H1 (cell line): Measurements from ENCODE around the gene CSNK2B. TPM values are rescaled to one million over a fixed set of nuclear protein-coding genes. Genes with fewer than 3 reads are reported as not detected.
A peak's percentile ranks its signal among the peaks of the same experiment; 100 is the strongest.

Experiments used
- CTCF ChIA-PET: fragments of 300-600 bp; sonication (Branson Sonifier 250); formaldehyde crosslinking; loops from one replicate; lab custom pipeline; 2021; ENCODE audit not compliant: partially characterized antibody; lab: Charles Lee
- POLR2A ChIA-PET: fragments of 300-600 bp; sonication (Branson Sonifier 250); formaldehyde crosslinking; loops from one replicate; lab custom pipeline; 2021; ENCODE audit warnings: inconsistent platforms; ENCODE audit not compliant: partially characterized antibody; lab: Charles Lee
- DNase-seq, 2 experiments: peaks; one replicate each; pipeline versions ENCODE4 v3.0.0 to v3.0.0-alpha.2; 2010 to 2022; ENCODE audit warnings: low spot score in 2 of 2, low read depth in 1 of 2, mixed read lengths in 1 of 2
- FAIRE-seq: peaks from 2 replicates; lab custom pipeline; 2011; peaks lifted over from hg19 to GRCh38; lab: Jason Lieb, UNC
- H2AFZ ChIP-seq: 2 replicates; pipeline ENCODE4 v1.8.1; 2012; ENCODE audit warnings: low read length, inconsistent platforms
- H2AK5ac ChIP-seq: 2 replicates; pipeline ENCODE4 v1.6.1; 2013; ENCODE audit warnings: low read depth, low read length
- H2BK120ac ChIP-seq: replicated peaks from 2 replicates; pipeline ENCODE3; 2013; ENCODE audit warnings: low read depth, low read length, inconsistent platforms
- H2BK12ac ChIP-seq: 2 replicates; pipeline ENCODE4 v1.6.1; 2013; ENCODE audit warnings: low read depth, low read length
- H2BK15ac ChIP-seq: 2 replicates; pipeline ENCODE4 v1.6.1; 2013; ENCODE audit warnings: low read length
- H2BK20ac ChIP-seq: 2 replicates; pipeline ENCODE4 v1.6.1; 2013; ENCODE audit warnings: low read length
- H2BK5ac ChIP-seq: 2 replicates; pipeline ENCODE4 v1.6.1; 2013; ENCODE audit warnings: low read depth, low read length
- H3K14ac ChIP-seq: 2 replicates; pipeline ENCODE4 v1.6.1; 2013; ENCODE audit warnings: inconsistent platforms; ENCODE audit not compliant: insufficient read length
- H3K18ac ChIP-seq: 2 replicates; pipeline ENCODE4 v1.6.1; 2013; ENCODE audit warnings: low read length; ENCODE audit errors: extremely low read depth
- H3K23ac ChIP-seq: 2 replicates; pipeline ENCODE4 v1.6.1; 2013; ENCODE audit warnings: inconsistent platforms; ENCODE audit not compliant: insufficient read length
- H3K23me2 ChIP-seq: 2 replicates; pipeline ENCODE4 v1.6.1; 2013; ENCODE audit warnings: low read depth, low read length
- H3K27ac ChIP-seq: 2 replicates; pipeline ENCODE4 v1.6.1; 2011; ENCODE audit warnings: low read depth, low read length, inconsistent platforms
- H3K27me3 ChIP-seq, 4 experiments: replicated peaks in 1 of 4; 1 replicate in 1 of 4; 2 replicates in 3 of 4; pipeline versions ENCODE4 v1.6.1 to v1.8.1; 2011 to 2013; ENCODE audit warnings: low read length in 3 of 4, mild to moderate bottlenecking in 3 of 4, inconsistent platforms in 2 of 4, mixed read lengths in 2 of 4, moderate library complexity in 1 of 4; ENCODE audit not compliant: control insufficient read depth in 3 of 4, insufficient read depth in 3 of 4; ENCODE audit errors: extremely low read depth in 1 of 4
- H3K36me3 ChIP-seq, 4 experiments: 2 replicates each; pipeline versions ENCODE4 v1.6.1 to v1.8.1; 2011 to 2013; ENCODE audit warnings: mild to moderate bottlenecking in 4 of 4, low read length in 3 of 4, moderate library complexity in 2 of 4, control low read depth in 1 of 4, inconsistent platforms in 1 of 4; ENCODE audit not compliant: insufficient read depth in 4 of 4, control insufficient read depth in 2 of 4
- H3K4ac ChIP-seq: replicated peaks from 2 replicates; pipeline ENCODE3; 2013; ENCODE audit warnings: low read length, low read depth, mixed read lengths, inconsistent platforms; ENCODE audit not compliant: insufficient read length
- H3K4me1 ChIP-seq, 4 experiments: replicated peaks in 1 of 4; 1 replicate in 1 of 4; 2 replicates in 3 of 4; pipeline versions ENCODE4 v1.6.1 to v1.8.1; 2011 to 2013; ENCODE audit warnings: low read length in 3 of 4, inconsistent platforms in 2 of 4, mixed read lengths in 1 of 4; ENCODE audit not compliant: insufficient read depth in 4 of 4, control insufficient read depth in 3 of 4
- H3K4me2 ChIP-seq, 2 experiments: 2 replicates each; pipeline versions ENCODE4 v1.6.1 to v1.8.1; 2011 to 2013; ENCODE audit warnings: low read depth in 2 of 2, low read length in 2 of 2, control low read depth in 1 of 2, inconsistent platforms in 1 of 2, mild to moderate bottlenecking in 1 of 2; ENCODE audit not compliant: insufficient read depth in 1 of 2
- H3K4me3 ChIP-seq, 4 experiments: fragments of 200-600, 300-600 bp in 1 of 4; sonication (generic), shearing (Covaris generic), sonication (Bioruptor Twin) in 1 of 4; 2 replicates each; pipeline versions ENCODE4 v1.5.1 to v1.8.1; 2011 to 2016; ENCODE audit warnings: low read length in 4 of 4, low read depth in 3 of 4, control low read depth in 2 of 4, inconsistent platforms in 2 of 4, mild to moderate bottlenecking in 2 of 4, mixed read lengths in 1 of 4, moderate library complexity in 1 of 4; ENCODE audit not compliant: insufficient read depth in 2 of 4; ENCODE audit errors: extremely low read depth in 1 of 4
- H3K56ac ChIP-seq: replicated peaks from 2 replicates; pipeline ENCODE3; 2013; ENCODE audit warnings: low read depth, mild to moderate bottlenecking, mixed read lengths, low read length, inconsistent platforms; ENCODE audit not compliant: insufficient read length
- H3K79me1 ChIP-seq: 2 replicates; pipeline ENCODE4 v1.6.1; 2013; ENCODE audit warnings: low read depth, low read length, control low read depth
- H3K79me2 ChIP-seq, 2 experiments: 2 replicates each; pipeline versions ENCODE4 v1.6.1 to v1.8.1; 2012 to 2013; ENCODE audit warnings: low read length in 2 of 2, mild to moderate bottlenecking in 2 of 2, inconsistent platforms in 1 of 2; ENCODE audit not compliant: insufficient read depth in 2 of 2, control insufficient read depth in 1 of 2
- H3K9ac ChIP-seq, 4 experiments: replicated peaks in 1 of 4; 1 replicate in 1 of 4; 2 replicates in 3 of 4; pipeline versions ENCODE4 v1.6.1 to v1.8.1; 2011 to 2013; ENCODE audit warnings: low read depth in 3 of 4, low read length in 3 of 4, control low read depth in 2 of 4, mild to moderate bottlenecking in 2 of 4, moderate library complexity in 2 of 4, inconsistent platforms in 1 of 4; ENCODE audit errors: extremely low read depth in 1 of 4
- H3K9me3 ChIP-seq, 2 experiments: 2 replicates each; pipeline versions ENCODE4 v1.6.1 to v1.8.1; 2012 to 2013; ENCODE audit warnings: mild to moderate bottlenecking in 2 of 2, moderate library complexity in 2 of 2, control low read depth in 1 of 2, inconsistent platforms in 1 of 2, low read depth in 1 of 2, low read length in 1 of 2, mixed read lengths in 1 of 2; ENCODE audit not compliant: insufficient read depth in 2 of 2
- H4K20me1 ChIP-seq, 2 experiments: replicated peaks in 1 of 2; 2 replicates each; pipeline versions ENCODE3 to v1.8.1; 2011 to 2013; ENCODE audit warnings: inconsistent platforms in 2 of 2, low read length in 2 of 2, mild to moderate bottlenecking in 1 of 2; ENCODE audit not compliant: insufficient read depth in 2 of 2, control insufficient read depth in 1 of 2
- H4K5ac ChIP-seq: 2 replicates; pipeline ENCODE4 v1.6.1; 2013; ENCODE audit warnings: low read length, low read depth, mixed read lengths, inconsistent platforms; ENCODE audit not compliant: insufficient read length
- H4K8ac ChIP-seq: 2 replicates; pipeline ENCODE4 v1.8.0; 2013; ENCODE audit warnings: mild to moderate bottlenecking, moderate library complexity, low read length, inconsistent platforms; ENCODE audit not compliant: insufficient read depth; ENCODE audit errors: extremely low read depth
- H4K91ac ChIP-seq: replicated peaks from 2 replicates; pipeline ENCODE3; 2013; ENCODE audit warnings: low read length, mixed read lengths, inconsistent platforms; ENCODE audit not compliant: insufficient read length
- EP300 ChIP-seq, 2 experiments: IDR thresholded peaks; 1 replicate in 1 of 2; 2 replicates in 1 of 2; pipeline ENCODE4 v1.6.1; 2011 to 2012; ENCODE audit warnings: low read depth in 2 of 2, low read length in 2 of 2, mild to moderate bottlenecking in 2 of 2, borderline replicate concordance in 1 of 2, inconsistent platforms in 1 of 2, moderate library complexity in 1 of 2
- FOSL1 ChIP-seq: IDR thresholded peaks from 2 replicates; pipeline ENCODE4 v1.6.1; 2011; ENCODE audit warnings: mild to moderate bottlenecking, low read depth, low read length, moderate library complexity; ENCODE audit not compliant: insufficient read depth
- KDM5A ChIP-seq: fragments of 200-600 bp; IDR thresholded peaks from 2 replicates; pipeline ENCODE4 v1.7.1; 2012; ENCODE audit warnings: mild to moderate bottlenecking, low read length, inconsistent platforms, mixed read lengths
- WGBS, 2 experiments: shearing (Covaris generic) in 1 of 2; methylation state at CpG; one replicate each; pipeline versions ENCODE4 v1.1.6 to v1.1.7; 2013 to 2015; ENCODE audit warnings: low lambda C conversion rate in 2 of 2, mixed read lengths in 2 of 2, inconsistent platforms in 1 of 2, low coverage in 1 of 2, missing lambda C conversion rate in 1 of 2; ENCODE audit not compliant: insufficient replicate concordance in 2 of 2, insufficient coverage in 1 of 2, insufficient read length in 1 of 2; ENCODE audit errors: extremely low coverage in 1 of 2, missing lambda C conversion rate in 1 of 2; 5-methylcytosine and 5-hydroxymethylcytosine counted together
- polyA plus RNA-seq, 7 experiments: library from polyadenylated mRNA; depleted of rRNA in 3 of 7; stranded (reverse) in 5 of 7; unstranded in 2 of 7; fragments of >200 nt in 5 of 7; fragments of 200-250 nt in 2 of 7; gene quantifications; 1 replicate in 5 of 7; 2 replicates in 1 of 7; 4 replicates in 1 of 7; pipeline versions ENCODE4 v1.2.1 to v1.2.3, GENCODE V29; 2011 to 2013; ENCODE audit warnings: missing spikeins in 2 of 7, mixed read lengths in 2 of 7
- total RNA-seq: library from RNA; stranded (reverse); fragmentation: NEBNext Ultra II Directional; extraction: Animal tissue kit (Norgen Biotek cat#: 25700); gene quantifications from 2 replicates; pipeline ENCODE4 v1.2.1, GENCODE V29; 2021

Gene CSNK2B
- total and polyA plus RNA-seq, 2 of the 8 experiments (the other 6 are each of a cell fraction or from before 2014, with no cell fraction given) = 169 to 208 TPM

- peak within 1 kb of the TSS; percentile 95; the same call in 1 of the 2 replicates for H2BK15ac ChIP-seq
- peak within 1 kb of the TSS; percentile 80; the same call in 1 of the 2 replicates for H2BK20ac ChIP-seq
- H2AK5ac ChIP-seq = no peak within 1 kb of the TSS
- no peak within 1 kb of the TSS for H2BK120ac ChIP-seq
- H3K79me2 ChIP-seq = no peaks in the 10 kb centered on the region
- no peaks in the 10 kb centered on the region for H4K20me1 ChIP-seq
- no peak within 1 kb of the TSS for H3K9ac ChIP-seq
- no peak within 1 kb of the TSS for H3K14ac ChIP-seq
- H3K4me3 ChIP-seq = peak within 1 kb of the TSS in 1 of 4 experiments; percentile 15; a peak in 3 of 8 replicates
- H3K4me1 ChIP-seq = peaks cover 11 to 32% (median 27%) of the 10 kb centered on the region in 4 experiments
- H2AFZ ChIP-seq = peak within 1 kb of the TSS; percentile 94
- TF ChIP-seq EP300 (IDR thresholded peaks at IDR 0.05; ENCODE audit: borderline replicate concordance in 1 of 2, low read depth in 2 of 2, low read length in 2 of 2) (no peak), KDM5A (no peak), FOSL1 (no peak)
- TF ChIP-seq, all 59 proteins: peak for 0
- FAIRE-seq (no peak), DNase-seq (no peak)
- Histone ChIP-seq H3K23me2 (peaks cover 3% of the 10 kb centered on the region; the same call in 1 of the 2 replicates), H3K18ac (peak within 1 kb of the TSS; percentile 81), H3K23ac (no peak within 1 kb of the TSS), H2BK12ac (no peak within 1 kb of the TSS), H2BK5ac (peak within 1 kb of the TSS; percentile 55; the same call in 1 of the 2 replicates), H3K4me2 (peak within 1 kb of the TSS; percentile 51 to 52; a peak in 3 of 4 replicates), H3K36me3 (no peaks in the 10 kb centered on the region), H4K8ac (peak within 1 kb of the TSS; percentile 70; the same call in 1 of the 2 replicates), H4K5ac (peak within 1 kb of the TSS; percentile 38), H3K9me3 (no peaks in the 10 kb centered on the region), H3K56ac (no peak within 1 kb of the TSS), H3K4ac (peak within 1 kb of the TSS; percentile 19), H3K79me1 (no peaks in the 10 kb centered on the region), H3K27me3 (no peaks in the 10 kb centered on the region; a peak in 1 of 7 replicates), H3K27ac (0 out of 2 replicates have a peak within 1 kb of the TSS, but pooled peaks have one; percentile 0), H4K91ac (peak within 1 kb of the TSS; percentile 44)
- ChIA-PET POLR2A (interaction anchor here (0.5 to 4.7 kb wide), 16 partner anchors 9 to 158 kb away, joined by 3 to 36 read pairs (median 4); partner anchors contain the start of genes ABHD16A, C6orf47, CSNK2B and DDAH2), CTCF (interaction anchor here (0.5 to 5.7 kb wide), 19 partner anchors 8 to 1840 kb away, joined by 3 to 39 read pairs (median 4); partner anchors contain the start of genes BAG6, C6orf47, DDAH2 and LSM2)
- WGBS, 2 experiments = 81% methylated on average over 15 of the region's 16 CpGs; no CpG with 5 or more reads in 1 of the 2 experiments
Measured at GRCh38 chr6:31715022-31715958, 49.4 kb downstream of the CSNK2B start, which contains the start of gene LY6G6D. Gene LY6G6D, plus strand, starts transcription at chr6:31715348. Its CDS starts 8 bp downstream, at chr6:31715356.
